Hepatocyte (in vitro differentiated cells): ENCODE data around the gene HLTF. TPM values are rescaled to one million over a fixed set of nuclear protein-coding genes. Genes with fewer than 3 reads are reported as not detected.

Experiments used
- DNase-seq: peaks from one replicate; pipeline ENCODE4 v3.0.0-alpha.2; 2016; ENCODE audit warnings: low spot score
- H2AFZ ChIP-seq: fragments of 200-600 bp; sonication (generic); 2 replicates; pipeline ENCODE4 v1.6.0; 2016; ENCODE audit warnings: antibody characterized with exemption, mild to moderate bottlenecking
- H3K27ac ChIP-seq: fragments of 200-600 bp; sonication (generic); 2 replicates; pipeline ENCODE4 v1.5.1; 2016; ENCODE audit warnings: mild to moderate bottlenecking
- H3K27me3 ChIP-seq: fragments of 200-600 bp; sonication (generic); 2 replicates; pipeline ENCODE4 v1.6.1; 2016
- H3K36me3 ChIP-seq: fragments of 200-600 bp; sonication (generic); replicated peaks from 2 replicates; pipeline ENCODE4 v1.5.1; 2016; ENCODE audit warnings: low read depth; ENCODE audit not compliant: insufficient read depth
- H3K4me1 ChIP-seq: fragments of 200-600 bp; sonication (generic); 2 replicates; pipeline ENCODE4 v1.5.1; 2016; ENCODE audit warnings: mild to moderate bottlenecking, moderate library complexity; ENCODE audit not compliant: insufficient read depth
- H3K4me2 ChIP-seq: fragments of 200-600 bp; sonication (generic); 2 replicates; pipeline ENCODE4 v1.6.0; 2016
- H3K4me3 ChIP-seq: fragments of 200-600 bp; sonication (generic); 2 replicates; pipeline ENCODE4 v1.5.1; 2016; ENCODE audit warnings: mild to moderate bottlenecking
- H3K79me2 ChIP-seq: fragments of 200-600 bp; sonication (generic); 2 replicates; pipeline ENCODE4 v1.6.0; 2017; ENCODE audit warnings: mild to moderate bottlenecking
- H3K9me2 ChIP-seq: fragments of 200-600 bp; sonication (generic); replicated peaks from 2 replicates; pipeline ENCODE4 v1.6.0; 2017; ENCODE audit warnings: mild to moderate bottlenecking; ENCODE audit not compliant: insufficient read depth
- H3K9me3 ChIP-seq: fragments of 200-600 bp; sonication (generic); 2 replicates; pipeline ENCODE4 v1.5.1; 2016; ENCODE audit warnings: low read depth, mild to moderate bottlenecking
- H4K20me1 ChIP-seq: fragments of 200-600 bp; sonication (generic); 2 replicates; pipeline ENCODE4 v1.6.0; 2016; ENCODE audit warnings: mild to moderate bottlenecking; ENCODE audit not compliant: insufficient read depth, poor library complexity, severe bottlenecking
- CTCF ChIP-seq: fragments of 200-600 bp; sonication (generic); IDR thresholded peaks from 2 replicates; pipeline ENCODE4 v1.5.1; 2016; ENCODE audit warnings: antibody characterized with exemption, mild to moderate bottlenecking; ENCODE audit not compliant: poor library complexity
- EZH2 ChIP-seq: fragments of 200-600 bp; sonication (generic); IDR thresholded peaks from 2 replicates; pipeline ENCODE4 v1.6.1; 2016; ENCODE audit warnings: antibody characterized with exemption, mild to moderate bottlenecking, borderline replicate concordance
- EZH2phosphoT487 ChIP-seq: fragments of 200-600 bp; sonication (generic); IDR thresholded peaks from one replicate; pipeline ENCODE4 v1.6.1; 2018; ENCODE audit warnings: antibody characterized with exemption, mild to moderate bottlenecking, low read depth, moderate library complexity; ENCODE audit not compliant: unreplicated experiment, severe bottlenecking
- WGBS: methylation state at CpG from one replicate; pipeline ENCODE4 v1.1.6; 2016; ENCODE audit warnings: low lambda C conversion rate; ENCODE audit errors: missing lambda C conversion rate; 5-methylcytosine and 5-hydroxymethylcytosine counted together
- polyA plus RNA-seq: library from polyadenylated mRNA; unstranded; fragments of >200 nt; fragmentation: Nextera tagmentation; extraction: Ambion mirVana; gene quantifications from 2 replicates; pipeline ENCODE4 v1.2.1, GENCODE V29; 2016
- total RNA-seq: library from RNA; depleted of rRNA; stranded (reverse); fragments of >200 nt; gene quantifications from 2 replicates; pipeline ENCODE4 v1.2.3, GENCODE V29; 2014

The HLTF gene
- total and polyA plus RNA-seq, 2 experiments from 2014 or later = 15.9 to 29.4 TPM

GRCh38 chr3:149115114-149115513 is 28.8 kb upstream of the HLTF start:
- Histone ChIP-seq H3K79me2 (no peaks in the 10 kb centered on the region), H3K36me3 (no peaks in the 10 kb centered on the region), H3K4me1 (no peaks in the 10 kb centered on the region), H2AFZ (no peak overlapping the region), H3K27me3 (no peaks in the 10 kb centered on the region), H3K4me3 (no peak overlapping the region), H3K4me2 (no peak overlapping the region), H3K9me3 (no peaks in the 10 kb centered on the region), H3K9me2 (no peaks in the 10 kb centered on the region), H3K27ac (no peak overlapping the region), H4K20me1 (no peaks in the 10 kb centered on the region)
- DNase-seq = no peak
- 70% methylated on average over 5 of the region's 5 CpGs for WGBS
- TF ChIP-seq CTCF = no peak
- no peak for TF ChIP-seq EZH2phosphoT487

- H3K4me2 ChIP-seq = no peak overlapping the region
- DNase-seq = no peak
- H3K36me3 ChIP-seq = no peaks in the 10 kb centered on the region
- no peaks in the 10 kb centered on the region for H3K4me1 ChIP-seq
- no peak overlapping the region for H3K4me3 ChIP-seq
- no peaks in the 10 kb centered on the region for H3K9me3 ChIP-seq
- 94% methylated on average over 1 of the region's 1 CpG for WGBS
- no peaks in the 10 kb centered on the region for H4K20me1 ChIP-seq
- TF ChIP-seq EZH2 (no peak), EZH2phosphoT487 (no peak), CTCF (no peak)
- no peaks in the 10 kb centered on the region for H3K79me2 ChIP-seq
- H3K27me3 ChIP-seq = no peaks in the 10 kb centered on the region
- H3K27ac ChIP-seq = no peak overlapping the region
- no peaks in the 10 kb centered on the region for H3K9me2 ChIP-seq
- no peak overlapping the region for H2AFZ ChIP-seq
These were observed 28.1 kb upstream of the HLTF start for GRCh38 chr3:149114458-149114857.

GRCh38 chr3:149104484-149104883 is 18.2 kb upstream of the HLTF start:
- Histone ChIP-seq H3K9me2 (no peaks in the 10 kb centered on the region), H4K20me1 (no peaks in the 10 kb centered on the region), H3K9me3 (no peaks in the 10 kb centered on the region), H3K79me2 (no peaks in the 10 kb centered on the region), H3K27me3 (no peaks in the 10 kb centered on the region), H3K4me1 (no peaks in the 10 kb centered on the region), H3K4me2 (no peak overlapping the region), H2AFZ (no peak overlapping the region), H3K27ac (no peak overlapping the region), H3K4me3 (no peak overlapping the region), H3K36me3 (no peaks in the 10 kb centered on the region)
- DNase-seq = no peak
- WGBS = 92% methylated on average over 3 of the region's 3 CpGs
- TF ChIP-seq CTCF (no peak), EZH2phosphoT487 (no peak), EZH2 (no peak)

- H3K4me3 ChIP-seq = no peak overlapping the region
- 82% methylated on average over 3 of the region's 3 CpGs for WGBS
- H3K79me2 ChIP-seq = no peaks in the 10 kb centered on the region
- H3K4me1 ChIP-seq = no peaks in the 10 kb centered on the region
- no peak overlapping the region for H2AFZ ChIP-seq
- no peaks in the 10 kb centered on the region for H3K36me3 ChIP-seq
- TF ChIP-seq CTCF (no peak), EZH2 (no peak), EZH2phosphoT487 (no peak)
- DNase-seq = no peak
- no peaks in the 10 kb centered on the region for H4K20me1 ChIP-seq
- H3K9me2 ChIP-seq = no peaks in the 10 kb centered on the region
- no peak overlapping the region for H3K27ac ChIP-seq
- no peaks in the 10 kb centered on the region for H3K9me3 ChIP-seq
- no peaks in the 10 kb centered on the region for H3K27me3 ChIP-seq
- H3K4me2 ChIP-seq = no peak overlapping the region
These were observed 15.3 kb upstream of the HLTF start for GRCh38 chr3:149101641-149102040.
